GM19239 (cell line): ENCODE results near the gene KCTD11.
"Not testable (repeated sequence)": the region's sequence is repeated elsewhere in the genome, so short reads cannot be mapped to it uniquely, and the experiment has no call there.

Source experiments
- DNase-seq: peaks from one replicate; pipeline ENCODE4 v3.0.0; 2011; ENCODE audit warnings: low spot score; ENCODE audit not compliant: insufficient read length
- FAIRE-seq: peaks from 2 replicates; lab custom pipeline; 2011; peaks lifted over from hg19 to GRCh38; lab: Jason Lieb, UNC

KCTD11 gene

GRCh38 chr17:7368599-7368994 lies 16.6 kb downstream of the KCTD11 start:
- FAIRE-seq, DNase-seq: not testable (repeated sequence)

DNA sequence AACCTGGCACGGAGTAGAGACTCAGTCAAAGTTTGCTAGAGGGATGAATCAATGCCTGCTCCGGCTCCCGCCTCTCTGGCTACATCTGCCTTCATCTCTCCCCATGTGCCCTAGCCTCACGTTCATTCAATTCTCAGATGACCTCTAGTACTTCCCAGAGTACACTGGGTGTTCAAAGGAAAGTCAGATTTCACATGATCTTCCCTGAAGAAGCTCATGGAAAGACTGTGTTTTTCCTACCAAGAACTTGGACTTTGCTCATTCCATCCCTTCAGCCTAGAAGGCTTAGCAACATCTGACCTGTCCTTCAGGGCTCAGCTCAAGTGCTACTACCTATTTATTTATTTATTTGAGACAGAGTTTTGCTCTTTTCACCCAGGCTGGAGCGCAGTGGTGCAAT lies 17.9 kb downstream of the KCTD11 start:
- DNase-seq (no peak), FAIRE-seq (no peak)

GRCh38 chr17:7370853-7371252 lies 18.9 kb downstream of the KCTD11 start:
- DNase-seq = no peak
- FAIRE-seq = no peak

DNA sequence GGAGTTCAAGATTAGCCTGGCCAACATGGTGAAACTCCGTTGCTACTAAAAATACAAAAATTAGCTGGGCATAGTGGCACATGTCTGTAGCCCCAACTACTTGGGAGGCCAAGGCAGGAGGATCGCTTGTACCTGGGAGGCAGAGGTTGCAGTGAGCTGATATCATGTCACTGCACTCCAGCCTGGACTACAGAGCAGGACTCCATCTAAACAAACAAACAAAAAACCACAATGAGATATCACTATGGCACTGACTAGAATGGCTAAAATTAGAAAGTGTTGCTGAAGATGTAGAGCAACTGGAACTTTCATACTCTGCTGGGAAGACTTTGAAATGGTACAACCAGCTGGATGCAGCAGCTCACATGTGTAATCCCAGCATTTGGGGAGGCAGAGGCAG lies 22.4 kb downstream of the KCTD11 start:
- FAIRE-seq (no peak), DNase-seq (no peak)

- DNase-seq (no peak), FAIRE-seq (no peak)
Observed at GRCh38 chr17:7379134-7379533, 27.2 kb downstream of the KCTD11 start.

- DNase-seq = no peak
- no peak for FAIRE-seq
Observed at GRCh38 chr17:7380321-7380720, 28.4 kb downstream of the KCTD11 start.

GRCh38 chr17:7380855-7381683 lies 29.1 kb downstream of the KCTD11 start, which contains the start of gene TNK1:
TSS of gene TNK1 (plus strand) at chr17:7381089. CDS start at chr17:7382927, 1,838 bp downstream.
- FAIRE-seq (no peak), DNase-seq (no peak)

- no peak for FAIRE-seq
- no peak for DNase-seq
Observed at GRCh38 chr17:7382901-7383300, 30.9 kb downstream of the KCTD11 start.

DNA sequence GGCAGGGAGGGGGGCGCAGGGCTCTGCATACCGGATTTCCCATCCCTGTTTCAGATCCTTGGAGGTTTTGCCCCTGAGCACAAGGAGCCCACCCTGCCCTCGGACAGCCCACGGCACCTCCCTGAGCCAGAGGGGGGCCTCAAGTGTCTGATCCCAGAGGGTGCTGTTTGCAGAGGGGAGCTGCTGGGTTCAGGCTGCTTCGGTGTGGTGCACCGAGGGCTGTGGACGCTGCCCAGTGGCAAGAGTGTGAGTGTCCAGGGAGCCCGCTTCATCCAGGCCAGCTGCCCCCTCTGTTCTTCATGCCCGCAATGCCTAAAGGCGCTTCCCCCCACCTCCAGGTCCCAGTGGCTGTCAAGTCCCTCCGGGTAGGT lies 31.4 kb downstream of the KCTD11 start:
- FAIRE-seq (no peak), DNase-seq (no peak)

- DNase-seq (peak; percentile 95), FAIRE-seq (peak; percentile 65)
Observed at GRCh38 chr17:7383742-7384488, 32.0 kb downstream of the KCTD11 start.

DNA sequence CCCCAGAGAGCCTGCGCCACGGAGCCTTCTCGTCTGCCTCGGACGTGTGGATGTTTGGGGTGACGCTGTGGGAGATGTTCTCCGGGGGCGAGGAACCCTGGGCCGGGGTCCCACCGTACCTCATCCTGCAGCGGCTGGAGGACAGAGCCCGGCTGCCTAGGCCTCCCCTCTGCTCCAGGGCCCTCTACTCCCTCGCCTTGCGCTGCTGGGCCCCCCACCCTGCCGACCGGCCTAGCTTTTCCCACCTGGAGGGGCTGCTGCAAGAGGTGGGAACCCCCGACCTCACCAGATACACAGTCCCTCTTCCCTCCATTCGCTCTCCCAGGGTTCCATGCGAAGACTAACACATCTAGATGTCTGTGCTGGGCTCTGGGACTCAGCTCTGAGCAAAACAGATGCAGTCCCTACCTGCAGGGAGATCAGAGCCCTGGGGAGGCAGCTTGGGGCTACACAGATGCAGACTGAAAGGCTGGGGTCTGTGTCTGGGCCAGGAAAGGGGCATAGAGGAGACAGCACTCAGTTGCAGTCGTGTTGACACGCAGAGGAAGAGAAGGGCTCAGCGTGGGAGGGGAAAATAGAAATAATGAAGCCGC lies 32.6 kb downstream of the KCTD11 start:
- no peak for DNase-seq

DNA sequence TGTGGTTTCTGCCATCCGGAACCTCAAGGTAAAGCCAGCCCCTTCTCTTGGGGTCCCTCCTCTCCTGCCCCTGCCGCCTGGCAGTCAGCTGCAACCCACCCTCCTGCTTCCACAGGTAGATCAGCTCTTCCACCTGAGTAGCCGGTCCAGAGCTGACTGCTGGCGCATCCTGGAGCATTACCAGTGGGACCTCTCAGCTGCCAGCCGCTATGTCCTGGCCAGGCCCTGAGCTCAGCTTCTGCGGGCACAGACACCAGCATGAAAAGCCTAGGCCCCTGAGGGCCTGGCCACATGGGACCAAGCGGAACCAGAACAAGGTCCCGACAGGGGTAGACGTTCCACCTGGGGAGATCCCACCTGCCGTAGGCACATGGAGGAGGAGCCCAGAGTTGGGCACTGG lies 36.9 kb downstream of the KCTD11 start:
- no peak for FAIRE-seq
- no peak for DNase-seq

More for the DNA sequence above, 32.6 kb downstream of the KCTD11 start:
- FAIRE-seq = no peak

DNA sequence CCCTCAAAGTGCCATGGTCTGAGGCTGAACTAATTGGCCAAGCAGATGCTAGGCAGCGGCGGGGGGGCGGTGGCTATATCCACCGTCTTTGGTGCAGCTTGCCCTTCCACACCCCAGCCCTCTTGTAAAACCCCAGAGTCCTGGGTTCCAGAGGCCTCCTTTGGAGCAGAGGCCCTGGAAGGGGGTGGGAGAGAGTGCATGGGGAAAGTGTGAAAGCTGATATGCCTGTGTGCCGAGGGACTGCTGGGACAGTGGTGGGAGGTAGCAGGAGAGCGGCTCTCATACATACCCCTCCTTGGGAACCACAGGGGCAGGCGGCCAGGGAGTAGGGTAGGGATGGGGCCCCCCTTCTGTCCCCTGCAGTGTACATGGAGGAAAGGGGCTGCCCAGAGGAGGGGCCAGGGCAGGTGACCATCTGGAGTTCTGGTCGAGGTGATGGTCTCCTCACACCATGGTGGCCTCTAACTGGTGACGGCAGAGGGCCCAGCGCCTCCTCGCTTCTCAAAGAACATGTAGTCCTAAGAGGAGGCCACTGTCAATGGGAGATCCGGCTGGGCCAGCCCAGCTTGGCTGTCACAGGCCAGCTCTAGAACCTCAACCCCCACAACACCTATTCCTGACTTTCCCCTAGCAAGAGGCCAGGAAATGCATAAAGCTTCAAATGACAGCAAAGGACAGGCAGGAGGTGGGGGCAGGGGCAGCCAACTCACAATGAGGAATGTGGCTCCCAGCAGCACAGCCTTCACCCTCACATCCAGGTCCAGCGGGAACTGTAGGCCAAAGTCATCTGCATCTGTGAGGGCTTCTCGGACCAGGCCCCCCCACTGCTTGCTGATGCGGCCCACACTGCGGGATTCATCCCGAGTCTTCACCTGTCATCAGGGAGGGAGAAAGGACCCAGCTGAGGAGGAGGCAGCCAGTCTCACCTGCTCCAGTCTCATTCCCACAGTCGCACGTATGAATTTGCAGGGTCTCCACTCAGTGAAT lies 38.3 kb downstream of the KCTD11 start:
- FAIRE-seq (no peak), DNase-seq (no peak)

- no peak for DNase-seq
- FAIRE-seq = no peak
Observed at GRCh38 chr17:7391307-7391706, 39.3 kb downstream of the KCTD11 start.

DNA sequence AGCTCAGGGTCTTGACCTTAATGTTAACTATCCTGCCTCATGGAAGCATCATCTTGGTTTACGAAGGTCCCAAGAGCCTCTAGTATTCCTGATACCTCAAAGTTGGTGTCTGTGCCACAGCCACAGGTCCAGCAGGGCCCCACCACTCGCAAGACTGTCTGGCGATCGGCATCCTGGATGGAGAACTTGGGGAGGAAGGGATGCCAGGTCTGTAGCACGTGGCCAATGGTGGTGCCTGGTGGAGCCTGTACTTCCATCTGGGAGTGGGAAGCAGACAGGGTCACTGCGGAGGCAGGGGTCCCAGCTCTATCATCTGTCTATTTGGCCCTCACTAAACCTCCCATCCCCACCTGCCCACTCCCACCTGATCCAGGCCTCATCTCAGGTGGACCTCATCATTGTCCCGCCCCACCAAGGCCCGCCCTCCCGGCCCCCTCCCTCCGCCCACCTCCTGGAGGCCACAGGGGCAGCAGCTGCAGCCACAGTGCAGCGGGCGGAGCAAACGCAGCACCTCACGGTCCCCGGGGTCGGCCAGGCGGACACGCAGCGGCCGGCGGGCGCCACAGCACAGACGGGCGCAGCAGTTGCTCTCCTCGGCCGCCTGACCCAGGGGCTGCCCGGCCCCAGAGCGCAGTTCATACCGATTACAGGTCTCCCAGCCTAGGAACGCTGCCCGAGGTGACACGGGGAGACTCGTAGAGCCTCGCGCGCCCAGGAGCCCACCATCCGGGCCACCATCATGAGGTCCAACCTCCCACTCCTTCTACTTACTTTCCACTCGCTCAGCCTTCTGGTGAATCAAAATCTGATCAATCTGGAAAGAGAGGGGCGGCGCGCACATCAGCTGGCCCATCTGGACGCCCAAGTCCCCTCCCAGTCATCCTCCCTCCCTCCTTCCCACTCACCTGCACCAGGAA lies 41.0 kb downstream of the KCTD11 start:
- no peak for FAIRE-seq
- no peak for DNase-seq

- DNase-seq = peak; percentile 70
- FAIRE-seq = peak; percentile 73
Observed at GRCh38 chr17:7393613-7394451, 41.9 kb downstream of the KCTD11 start.

DNA sequence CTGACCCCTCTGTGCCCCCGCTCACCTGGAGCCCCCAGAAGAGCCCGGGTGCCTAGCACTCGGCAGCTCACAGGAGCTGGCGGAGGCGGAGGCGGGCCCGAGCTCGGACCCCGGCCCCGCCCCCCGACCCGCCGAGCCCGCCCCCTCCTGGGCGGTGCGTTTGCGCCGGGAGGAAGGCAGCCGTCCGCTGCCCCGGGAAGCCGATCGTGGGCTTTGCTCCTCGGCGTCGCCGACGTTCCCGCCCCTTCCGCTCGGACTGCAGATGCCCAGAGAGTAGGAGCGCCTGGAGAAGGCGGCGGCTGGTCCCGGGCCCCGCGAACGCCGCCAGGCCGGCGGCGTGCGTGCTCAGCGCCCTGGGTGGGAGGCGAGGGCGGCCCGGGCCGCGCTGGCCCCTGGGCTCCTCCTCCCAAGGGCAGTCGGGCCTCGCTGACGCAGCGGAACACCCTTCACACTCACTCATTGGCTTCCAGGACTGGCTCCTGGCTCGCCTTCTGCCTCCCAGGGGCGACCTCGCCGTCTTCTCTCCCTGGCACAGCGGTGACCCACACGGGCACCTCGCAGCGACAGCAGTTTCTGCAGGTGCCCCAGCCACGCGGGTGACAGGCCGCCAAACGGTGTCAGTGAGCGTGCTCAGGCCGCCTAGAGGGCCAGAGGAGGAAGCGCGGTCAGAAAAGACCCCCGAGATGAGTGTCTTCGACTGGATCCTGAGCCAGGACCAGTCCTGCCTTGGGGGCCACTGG lies 42.7 kb downstream of the KCTD11 start, which contains the start of gene PLSCR3:
PLSCR3 (minus strand) TSS at position 74 of the 740 bp plus-strand sequence. CDS start 415 bp downstream, outside the sequence.
- peak; percentile 95 for FAIRE-seq
- peak; percentile 97 for DNase-seq
